Measurements from ENCODE around the gene RERE. TPM values are rescaled to one million over a fixed set of nuclear protein-coding genes. Genes with fewer than 3 reads are reported as not detected.

The RERE gene
- total RNA-seq, 1 experiment from 2014 or later = 217 TPM

- TF ChIP-seq, protein P1, sequence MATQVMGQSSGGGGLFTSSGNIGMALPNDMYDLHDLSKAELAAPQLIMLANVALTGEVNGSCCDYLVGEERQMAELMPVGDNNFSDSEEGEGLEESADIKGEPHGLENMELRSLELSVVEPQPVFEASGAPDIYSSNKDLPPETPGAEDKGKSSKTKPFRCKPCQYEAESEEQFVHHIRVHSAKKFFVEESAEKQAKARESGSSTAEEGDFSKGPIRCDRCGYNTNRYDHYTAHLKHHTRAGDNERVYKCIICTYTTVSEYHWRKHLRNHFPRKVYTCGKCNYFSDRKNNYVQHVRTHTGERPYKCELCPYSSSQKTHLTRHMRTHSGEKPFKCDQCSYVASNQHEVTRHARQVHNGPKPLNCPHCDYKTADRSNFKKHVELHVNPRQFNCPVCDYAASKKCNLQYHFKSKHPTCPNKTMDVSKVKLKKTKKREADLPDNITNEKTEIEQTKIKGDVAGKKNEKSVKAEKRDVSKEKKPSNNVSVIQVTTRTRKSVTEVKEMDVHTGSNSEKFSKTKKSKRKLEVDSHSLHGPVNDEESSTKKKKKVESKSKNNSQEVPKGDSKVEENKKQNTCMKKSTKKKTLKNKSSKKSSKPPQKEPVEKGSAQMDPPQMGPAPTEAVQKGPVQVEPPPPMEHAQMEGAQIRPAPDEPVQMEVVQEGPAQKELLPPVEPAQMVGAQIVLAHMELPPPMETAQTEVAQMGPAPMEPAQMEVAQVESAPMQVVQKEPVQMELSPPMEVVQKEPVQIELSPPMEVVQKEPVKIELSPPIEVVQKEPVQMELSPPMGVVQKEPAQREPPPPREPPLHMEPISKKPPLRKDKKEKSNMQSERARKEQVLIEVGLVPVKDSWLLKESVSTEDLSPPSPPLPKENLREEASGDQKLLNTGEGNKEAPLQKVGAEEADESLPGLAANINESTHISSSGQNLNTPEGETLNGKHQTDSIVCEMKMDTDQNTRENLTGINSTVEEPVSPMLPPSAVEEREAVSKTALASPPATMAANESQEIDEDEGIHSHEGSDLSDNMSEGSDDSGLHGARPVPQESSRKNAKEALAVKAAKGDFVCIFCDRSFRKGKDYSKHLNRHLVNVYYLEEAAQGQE (IDR thresholded peaks at IDR 0.05; ENCODE audit: insufficient read depth in 1 of 2, low read depth in 2 of 2, low read length in 1 of 2) = peak in 1 of 2 experiments; percentile 22; a peak in 1 of 4 replicates
- peak; percentile 84; the same call in 1 of the 2 replicates for TF ChIP-seq SIN3A (IDR thresholded peaks at IDR 0.05; ENCODE audit: borderline replicate concordance, insufficient read depth, low read depth, low read length)
- peak; percentile 83; the same call in 1 of the 2 replicates for TF ChIP-seq POLR2AphosphoS5 (IDR thresholded peaks at IDR 0.05; ENCODE audit: low read depth, low read length)
- peak; percentile 54 for TF ChIP-seq CTCF (IDR thresholded peaks at IDR 0.05)
- peak; percentile 78; the same call in 1 of the 2 replicates for TF ChIP-seq TCF7L2 (IDR thresholded peaks at IDR 0.05; ENCODE audit: low read depth, low read length)
- ChIA-PET POLR2A (interaction anchor here (0.5 to 0.9 kb wide), 3 partner anchors 9 to 154 kb away, joined by 3 to 4 read pairs (median 3); no protein-coding TSS in a partner anchor), CTCF (interaction anchor here (0.7 to 1.2 kb wide), 2 partner anchors 23 to 158 kb away, joined by 3 read pairs; no protein-coding TSS in a partner anchor)
- H3K9me3 ChIP-seq (ENCODE audit: control insufficient read depth, insufficient read depth, low read depth, low read length) = no peaks in the 10 kb centered on the region
- H3K27me3 ChIP-seq (ENCODE audit: control insufficient read depth, insufficient read depth, low read length) = no peaks in the 10 kb centered on the region
- intact Hi-C loops (cut with micrococcal nuclease; ENCODE audit: unreplicated experiment) = no loop called here
- H3K27ac ChIP-seq (ENCODE audit: low read length) = peak overlapping the region; percentile 93
- H3K36me3 ChIP-seq (ENCODE audit: control insufficient read depth, insufficient read depth, low read length) = no peaks in the 10 kb centered on the region
- BruUV-seq (replicated peaks) = no TSS peak
- H3K4me1 ChIP-seq (ENCODE audit: control insufficient read depth, insufficient read depth, low read length) = peaks cover 66% of the 10 kb centered on the region
- in situ Hi-C loops (cut with HindIII; ENCODE audit: low pct_unique_long_range_greater_than_20kb, low sequenced_read_pairs) = no loop called here
- ATAC-seq (peak; percentile 95), DNase-seq (ENCODE audit: low read depth, low spot score) (peak; percentile 82)
- peak overlapping the region; percentile 63 to 78 for H3K4me3 ChIP-seq (ENCODE audit: low read depth in 2 of 2, low read length in 2 of 2)
Measured at GRCh38 chr1:8702850-8703810, 114.3 kb downstream of the RERE start.

- CTCF ChIA-PET = no interaction called here
- peaks cover 63% of the 10 kb centered on the region for H3K4me1 ChIP-seq (ENCODE audit: control insufficient read depth, insufficient read depth, low read length)
- no peak for TF ChIP-seq SIN3A (IDR thresholded peaks at IDR 0.05; ENCODE audit: borderline replicate concordance, insufficient read depth, low read depth, low read length)
- no peak for TF ChIP-seq TCF7L2 (IDR thresholded peaks at IDR 0.05; ENCODE audit: low read depth, low read length)
- no peak for TF ChIP-seq CTCF (IDR thresholded peaks at IDR 0.05)
- no peak for TF ChIP-seq POLR2AphosphoS5 (IDR thresholded peaks at IDR 0.05; ENCODE audit: low read depth, low read length)
- TF ChIP-seq, protein P1 (IDR thresholded peaks at IDR 0.05; ENCODE audit: insufficient read depth in 1 of 2, low read depth in 2 of 2, low read length in 1 of 2) = no peak
- H3K4me3 ChIP-seq (ENCODE audit: low read depth in 2 of 2, low read length in 2 of 2) = peak overlapping the region; percentile 63 to 78
- BruUV-seq (replicated peaks) = no TSS peak
- DNase-seq (ENCODE audit: low read depth, low spot score) (no peak), ATAC-seq (no peak)
- H3K27me3 ChIP-seq (ENCODE audit: control insufficient read depth, insufficient read depth, low read length) = no peaks in the 10 kb centered on the region
- intact Hi-C loops (cut with micrococcal nuclease; ENCODE audit: unreplicated experiment) (no loop called here), in situ Hi-C loops (cut with HindIII; ENCODE audit: low pct_unique_long_range_greater_than_20kb, low sequenced_read_pairs) (no loop called here)
- H3K9me3 ChIP-seq (ENCODE audit: control insufficient read depth, insufficient read depth, low read depth, low read length) = no peaks in the 10 kb centered on the region
- H3K36me3 ChIP-seq (ENCODE audit: control insufficient read depth, insufficient read depth, low read length) = no peaks in the 10 kb centered on the region
- POLR2A ChIA-PET = no interaction called here
- H3K27ac ChIP-seq (ENCODE audit: low read length) = peak overlapping the region; percentile 93
Measured at GRCh38 chr1:8702472-8702849, 115.0 kb downstream of the RERE start.

Data from Panc1 (cell line).